Osteoblast (primary cell): ENCODE data around the gene ZNF396. TPM values are rescaled to one million over a fixed set of nuclear protein-coding genes. Genes with fewer than 3 reads are reported as not detected.
A peak's percentile ranks its signal among the peaks of the same experiment; 100 is the strongest.

Experiments used
- DNase-seq: peaks from one replicate; pipeline ENCODE4 v3.0.0; 2011; ENCODE audit warnings: low spot score, mixed read lengths; ENCODE audit not compliant: insufficient read length; ENCODE audit errors: missing footprints
- H2AFZ ChIP-seq: 2 replicates; pipeline ENCODE4 v1.6.0; 2011; ENCODE audit warnings: mild to moderate bottlenecking, low read length
- H3K27ac ChIP-seq: 2 replicates; pipeline ENCODE4 v1.5.1; 2011; ENCODE audit warnings: mild to moderate bottlenecking, low read depth, low read length, moderate library complexity
- H3K27me3 ChIP-seq: 2 replicates; pipeline ENCODE4 v1.6.0; 2012; ENCODE audit warnings: mild to moderate bottlenecking, control low read depth, inconsistent platforms, low read length, moderate library complexity; ENCODE audit not compliant: insufficient read depth
- H3K36me3 ChIP-seq: 2 replicates; pipeline ENCODE4 v1.5.1; 2011; ENCODE audit warnings: mild to moderate bottlenecking, low read length, control low read depth, moderate library complexity; ENCODE audit not compliant: insufficient read depth
- H3K4me1 ChIP-seq: 2 replicates; pipeline ENCODE4 v1.5.1; 2011; ENCODE audit warnings: mild to moderate bottlenecking, low read length, control low read depth, moderate library complexity; ENCODE audit not compliant: insufficient read depth
- H3K4me2 ChIP-seq: 2 replicates; pipeline ENCODE4 v1.6.0; 2011; ENCODE audit warnings: mild to moderate bottlenecking, low read length; ENCODE audit not compliant: insufficient read depth
- H3K4me3 ChIP-seq: fragments of 200-600 bp; sonication (generic); 3 replicates; pipeline ENCODE4 v1.5.1; 2012; ENCODE audit warnings: mild to moderate bottlenecking, low read length, inconsistent platforms; ENCODE audit not compliant: insufficient read depth
- H3K79me2 ChIP-seq: 2 replicates; pipeline ENCODE4 v1.6.0; 2012; ENCODE audit warnings: mild to moderate bottlenecking, low read length, control low read depth, inconsistent platforms; ENCODE audit not compliant: insufficient read depth
- H3K9me3 ChIP-seq: 2 replicates; pipeline ENCODE4 v1.5.1; 2011; ENCODE audit warnings: low read depth, low read length, control low read depth
- H4K20me1 ChIP-seq: 2 replicates; pipeline ENCODE4 v1.6.0; 2012; ENCODE audit warnings: mild to moderate bottlenecking, low read length, control low read depth; ENCODE audit not compliant: insufficient read depth
- total RNA-seq: library from RNA; depleted of rRNA; stranded (reverse); fragments of >200 nt; gene quantifications from 2 replicates; pipeline ENCODE4 v1.2.3, GENCODE V29; 2012
- TF ChIP-seq, protein P1 (sequence below): IDR thresholded peaks from 2 replicates; pipeline ENCODE4 v1.5.1; 2011; ENCODE audit warnings: mild to moderate bottlenecking, low read depth, low read length, moderate library complexity; ENCODE audit errors: extremely low read depth

Gene ZNF396
- total RNA-seq, 1 donor: 3.3 TPM

DNA sequence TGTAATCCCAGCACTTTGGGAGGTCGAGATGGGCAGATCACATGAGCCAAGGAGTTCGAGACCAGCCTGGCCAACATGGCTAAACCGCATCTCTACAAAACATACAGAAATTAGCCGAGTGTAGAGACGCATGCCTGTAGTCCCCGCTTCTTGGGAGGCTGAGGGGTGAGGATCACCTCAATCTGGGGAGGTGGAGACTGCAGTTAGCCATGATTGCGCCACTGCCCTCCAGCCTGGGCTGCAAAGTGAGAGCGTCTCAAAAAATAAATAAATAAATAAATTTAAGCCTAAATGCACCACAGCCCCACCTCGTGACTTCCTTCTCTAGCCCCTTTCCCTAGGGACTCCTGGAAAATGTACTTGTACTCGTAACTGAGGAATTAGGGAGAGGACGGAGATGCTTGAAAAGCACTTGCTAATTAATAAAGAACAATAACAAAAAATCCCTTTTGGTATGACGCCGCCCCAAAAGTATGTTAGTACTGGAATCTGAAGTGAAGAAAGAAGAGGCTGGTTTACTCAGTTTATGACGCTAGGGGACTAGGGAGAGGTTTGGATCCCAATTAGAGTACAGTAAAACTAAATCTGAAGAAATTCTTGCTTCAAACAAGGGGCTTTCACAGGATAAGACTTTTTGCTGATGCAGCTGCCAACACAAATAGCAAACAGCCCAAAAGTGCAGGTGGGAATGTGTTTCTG lies 887 bp upstream of the ZNF396 start:
- peak; percentile 85 for DNase-seq
- Histone ChIP-seq H3K4me1 (peaks cover 11% of the 10 kb centered on the region), H4K20me1 (no peaks in the 10 kb centered on the region), H3K4me2 (peak overlapping the region; percentile 81), H3K79me2 (no peaks in the 10 kb centered on the region), H2AFZ (peak overlapping the region; percentile 32), H3K27me3 (peaks cover 18% of the 10 kb centered on the region), H3K4me3 (peak overlapping the region; percentile 14), H3K9me3 (no peaks in the 10 kb centered on the region), H3K36me3 (no peaks in the 10 kb centered on the region), H3K27ac (peak overlapping the region; percentile 43)
- TF ChIP-seq, protein P1, sequence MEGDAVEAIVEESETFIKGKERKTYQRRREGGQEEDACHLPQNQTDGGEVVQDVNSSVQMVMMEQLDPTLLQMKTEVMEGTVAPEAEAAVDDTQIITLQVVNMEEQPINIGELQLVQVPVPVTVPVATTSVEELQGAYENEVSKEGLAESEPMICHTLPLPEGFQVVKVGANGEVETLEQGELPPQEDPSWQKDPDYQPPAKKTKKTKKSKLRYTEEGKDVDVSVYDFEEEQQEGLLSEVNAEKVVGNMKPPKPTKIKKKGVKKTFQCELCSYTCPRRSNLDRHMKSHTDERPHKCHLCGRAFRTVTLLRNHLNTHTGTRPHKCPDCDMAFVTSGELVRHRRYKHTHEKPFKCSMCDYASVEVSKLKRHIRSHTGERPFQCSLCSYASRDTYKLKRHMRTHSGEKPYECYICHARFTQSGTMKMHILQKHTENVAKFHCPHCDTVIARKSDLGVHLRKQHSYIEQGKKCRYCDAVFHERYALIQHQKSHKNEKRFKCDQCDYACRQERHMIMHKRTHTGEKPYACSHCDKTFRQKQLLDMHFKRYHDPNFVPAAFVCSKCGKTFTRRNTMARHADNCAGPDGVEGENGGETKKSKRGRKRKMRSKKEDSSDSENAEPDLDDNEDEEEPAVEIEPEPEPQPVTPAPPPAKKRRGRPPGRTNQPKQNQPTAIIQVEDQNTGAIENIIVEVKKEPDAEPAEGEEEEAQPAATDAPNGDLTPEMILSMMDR: peak; percentile 18

DNA sequence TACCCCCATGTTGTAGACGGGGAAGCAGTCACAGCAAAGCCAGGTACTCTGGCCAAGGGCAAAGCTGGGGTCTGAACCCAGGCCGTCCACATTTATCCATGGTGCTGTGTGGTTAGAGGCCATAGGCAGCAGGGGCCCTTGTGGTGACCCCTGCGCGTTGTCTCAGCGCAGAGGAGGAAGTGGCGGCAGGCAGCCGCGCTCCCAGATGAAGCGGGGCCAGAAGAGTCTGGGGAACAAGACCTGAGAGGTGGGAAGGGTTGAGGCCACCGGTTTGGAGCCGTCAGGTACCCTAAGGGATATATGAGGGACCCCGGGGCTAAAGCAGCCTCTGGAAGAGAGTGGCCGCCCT lies 770 bp downstream of the ZNF396 start:
- peaks cover 20% of the 10 kb centered on the region for H3K27me3 ChIP-seq
- H3K9me3 ChIP-seq: no peaks in the 10 kb centered on the region
- peak overlapping the region; percentile 81 for H3K4me2 ChIP-seq
- no peaks in the 10 kb centered on the region for H4K20me1 ChIP-seq
- no peak overlapping the region for H3K27ac ChIP-seq
- no peaks in the 10 kb centered on the region for H3K36me3 ChIP-seq
- TF ChIP-seq, protein P1: no peak
- DNase-seq: peak; percentile 25
- peak overlapping the region; percentile 80 for H3K4me3 ChIP-seq
- H3K79me2 ChIP-seq: no peaks in the 10 kb centered on the region
- peak overlapping the region; percentile 79 for H2AFZ ChIP-seq
- peaks cover 22% of the 10 kb centered on the region for H3K4me1 ChIP-seq

DNA sequence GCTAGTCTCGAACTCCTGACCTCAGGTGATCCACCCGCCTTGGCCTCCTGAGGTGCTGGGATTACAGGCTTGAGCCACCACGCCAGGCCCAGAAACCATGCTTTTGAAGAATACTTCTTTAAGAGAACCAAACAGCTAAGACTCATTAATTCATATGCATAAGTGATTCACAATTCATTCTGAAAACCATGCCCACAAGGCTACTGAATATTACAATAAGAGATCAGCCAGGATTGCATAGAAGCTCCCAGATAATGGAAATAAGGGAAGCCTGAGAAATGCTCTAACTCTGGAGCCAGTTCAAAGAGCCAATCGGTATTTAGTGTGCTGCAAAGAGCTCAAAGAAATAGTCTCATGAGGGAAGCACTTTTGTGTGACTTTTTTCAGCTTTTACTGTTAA lies 2.4 kb downstream of the ZNF396 start:
- TF ChIP-seq, protein P1: no peak
- Histone ChIP-seq H2AFZ (no peak overlapping the region), H3K27ac (no peak overlapping the region), H3K36me3 (no peaks in the 10 kb centered on the region), H3K4me1 (peaks cover 23% of the 10 kb centered on the region), H3K4me2 (no peak overlapping the region), H3K4me3 (no peak overlapping the region), H4K20me1 (no peaks in the 10 kb centered on the region), H3K9me3 (no peaks in the 10 kb centered on the region), H3K27me3 (peaks cover 20% of the 10 kb centered on the region), H3K79me2 (no peaks in the 10 kb centered on the region)
- no peak for DNase-seq

DNA sequence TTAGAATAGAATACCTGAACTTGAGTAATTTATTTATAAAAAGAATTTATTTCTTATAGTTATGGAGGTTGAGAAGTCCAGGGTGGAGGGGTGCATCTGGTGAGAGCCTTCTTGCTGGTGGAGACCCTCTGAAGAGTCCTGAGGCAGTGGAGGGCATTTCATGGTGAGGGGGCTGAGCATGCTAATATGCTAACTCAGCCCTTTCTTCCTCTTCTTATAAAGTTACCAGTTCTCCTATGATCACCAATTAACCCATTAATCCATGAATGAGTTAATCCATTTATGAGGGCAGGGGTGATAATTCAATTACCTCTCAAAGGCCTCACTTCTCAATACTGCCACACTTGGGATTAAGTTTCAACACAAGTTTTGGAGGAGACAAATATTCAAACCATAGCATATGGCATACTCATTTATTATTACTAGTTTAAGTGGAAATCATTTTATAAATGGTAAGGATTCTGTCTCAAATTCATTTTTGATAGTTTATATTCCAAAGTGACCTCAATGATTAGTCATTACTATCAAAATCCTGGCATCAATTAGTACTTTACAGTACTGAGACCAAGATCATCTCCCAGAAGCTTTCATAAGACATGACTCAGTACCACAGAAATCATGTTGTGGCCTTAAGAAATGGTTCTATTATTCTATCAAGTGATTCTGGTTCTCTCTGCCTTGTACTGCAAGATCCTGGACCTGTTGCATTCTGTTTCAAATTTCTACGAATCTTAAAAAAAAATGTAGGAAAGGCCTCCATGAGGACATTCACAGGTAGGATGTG lies 5.5 kb downstream of the ZNF396 start:
- Histone ChIP-seq H2AFZ (no peak overlapping the region), H3K9me3 (no peaks in the 10 kb centered on the region), H3K79me2 (no peaks in the 10 kb centered on the region), H3K27me3 (peaks cover 10% of the 10 kb centered on the region), H3K4me2 (peak overlapping the region; percentile 43), H3K4me1 (peaks cover 18% of the 10 kb centered on the region), H3K36me3 (no peaks in the 10 kb centered on the region), H3K27ac (peak overlapping the region; percentile 52), H4K20me1 (no peaks in the 10 kb centered on the region), H3K4me3 (no peak overlapping the region)
- TF ChIP-seq, protein P1: no peak
- DNase-seq: peak; percentile 97
